Esophagus squamous epithelium (tissue), 5 donors: Measurements from ENCODE around the gene FZD2. TPM values are rescaled to one million over a fixed set of nuclear protein-coding genes. Genes with fewer than 3 reads are reported as not detected.

Experiments used
- DNase-seq: peaks from one replicate; lab custom pipeline; 2025; lab: John Stamatoyannopoulos, UW
- H3K27ac ChIP-seq, 4 donors: fragments of 200-600 bp; sonication (generic); one replicate each; pipeline ENCODE4 v1.5.1; 2016 to 2019; ENCODE audit warnings: mild to moderate bottlenecking in 1 of 4
- H3K27me3 ChIP-seq, 4 donors: fragments of 200-600 bp; sonication (generic); 1 replicate in 3 of 4; 2 replicates in 1 of 4; pipeline versions ENCODE4 v1.5.1 to v1.6.0; 2017 to 2021; ENCODE audit warnings: antibody characterized with exemption in 1 of 4
- H3K36me3 ChIP-seq, 3 donors: fragments of 200-600 bp; sonication (generic); one replicate each; pipeline ENCODE4 v1.5.1; 2016 to 2019
- H3K4me1 ChIP-seq, 3 donors: fragments of 200-600 bp; sonication (generic); one replicate each; pipeline ENCODE4 v1.5.1; 2017 to 2019
- H3K4me3 ChIP-seq, 4 donors: fragments of 200-600 bp; sonication (generic); 1 replicate in 3 of 4; 2 replicates in 1 of 4; pipeline ENCODE4 v1.5.1; 2016 to 2019; ENCODE audit warnings: mild to moderate bottlenecking in 2 of 4, moderate library complexity in 1 of 4
- H3K9me3 ChIP-seq, 3 donors: fragments of 200-600 bp; sonication (generic); one replicate each; pipeline ENCODE4 v1.5.1; 2016 to 2019
- CTCF ChIP-seq, 6 experiments: fragments of 450-650 bp in 4 of 6; fragments of 200-600 bp in 2 of 6; sonication (generic) in 2 of 6; IDR thresholded peaks; one replicate each; pipeline ENCODE4 v1.5.1; 2016 to 2019; ENCODE audit warnings: antibody characterized with exemption in 6 of 6, mild to moderate bottlenecking in 4 of 6, moderate library complexity in 4 of 6
- POLR2A ChIP-seq, 4 donors: fragments of 450-650 bp; IDR thresholded peaks; one replicate each; pipeline ENCODE4 v1.6.1; 2017; ENCODE audit warnings: antibody characterized with exemption in 4 of 4, mild to moderate bottlenecking in 4 of 4, moderate library complexity in 3 of 4
- WGBS, 2 donors: methylation state at CpG; one replicate each; pipeline ENCODE4 v1.1.5; 2018; 5-methylcytosine and 5-hydroxymethylcytosine counted together
- intact Hi-C: fragments of 100-400 bp; cut with DNase I; formaldehyde crosslinking; loops from one replicate; pipeline ENCODE4 v1.15.0; 2022
- total RNA-seq, 4 donors: library from RNA; depleted of rRNA; stranded (reverse); fragments of >200 nt; gene quantifications; one replicate each; pipeline ENCODE4 v1.1.0, GENCODE V29; 2016
- donor health status: DM: yes; HTN: yes; CAD: no.

FZD2 gene
- total RNA-seq, 4 donors from 2014 or later, result 0.26 to 1.5 (median 1.3) TPM; not detected in 1

- no peak overlapping the region for H3K4me3 ChIP-seq
- no peak for TF ChIP-seq POLR2A (IDR thresholded peaks at IDR 0.05)
- TF ChIP-seq CTCF (IDR thresholded peaks at IDR 0.05), result no peak
- H3K9me3 ChIP-seq, result no peaks in the 10 kb centered on the region
- H3K27me3 ChIP-seq, result peaks cover 0 to 66% (median 0%) of the 10 kb centered on the region in 4 donors
- 64 to 80% methylated on average over 1 to 2 of the region's 4 CpGs for WGBS, 2 donors
- H3K4me1 ChIP-seq, result no peaks in the 10 kb centered on the region
- peak overlapping the region in 2 of 4 donors; percentile 23 to 49 for H3K27ac ChIP-seq
- intact Hi-C loops, result no loop called here
- no peak for DNase-seq
- H3K36me3 ChIP-seq, result no peaks in the 10 kb centered on the region
Measured at GRCh38 chr17:44547625-44548267, 9.5 kb upstream of the FZD2 start.

DNA sequence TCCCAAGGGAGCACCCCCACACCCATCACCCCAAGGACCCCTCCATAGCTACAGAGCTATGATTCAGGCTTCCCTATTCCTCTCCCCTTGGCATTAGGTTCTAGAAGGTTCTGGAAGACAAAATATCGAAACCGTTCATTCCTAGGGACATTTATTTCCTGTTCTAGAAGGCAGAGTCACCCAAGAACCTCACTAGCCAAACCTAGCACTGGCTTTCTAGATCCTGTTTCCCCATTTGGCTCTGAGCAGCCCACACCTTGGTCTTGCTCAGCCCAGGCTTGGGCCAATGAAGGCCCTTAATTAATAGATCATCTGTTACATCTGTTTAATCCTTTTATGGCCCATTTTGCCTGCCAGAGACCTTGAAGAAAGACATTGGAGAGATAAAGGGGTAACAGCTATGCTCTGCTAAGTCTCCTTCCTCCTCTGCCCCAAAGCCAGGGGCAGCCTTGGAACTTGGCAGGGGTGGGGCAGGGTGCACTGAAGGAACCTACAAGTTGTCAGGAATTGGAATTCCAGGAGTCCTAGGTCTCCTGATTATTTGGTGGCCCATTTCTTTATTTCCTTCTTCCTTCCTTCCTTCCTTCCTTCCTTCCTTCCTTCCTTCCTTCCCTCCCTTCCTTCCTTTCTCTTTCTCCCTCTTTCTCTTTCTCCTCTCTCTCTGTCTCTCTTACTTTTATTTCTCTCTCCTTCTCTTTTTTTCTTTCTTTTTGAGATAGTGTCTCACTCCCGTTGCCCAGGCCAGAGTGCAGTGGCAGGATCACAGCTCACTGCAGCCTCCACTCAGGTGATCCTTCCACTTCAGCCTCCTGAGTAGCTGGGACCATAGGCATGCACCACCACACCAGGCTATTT is 8.7 kb upstream of the FZD2 start:
- 65 to 91% methylated on average over 3 of the region's 3 CpGs for WGBS, 2 donors
- DNase-seq, result no peak

GRCh38 chr17:44549686-44550085 is 7.6 kb upstream of the FZD2 start:
- peaks cover 0 to 58% (median 0%) of the 10 kb centered on the region in 4 donors for H3K27me3 ChIP-seq
- WGBS, 2 donors, result 57 to 66% methylated on average over 5 to 6 of the region's 6 CpGs
- no peaks in the 10 kb centered on the region for H3K36me3 ChIP-seq
- H3K4me1 ChIP-seq, result no peaks in the 10 kb centered on the region
- no peak for DNase-seq
- no peak overlapping the region for H3K4me3 ChIP-seq
- no peaks in the 10 kb centered on the region for H3K9me3 ChIP-seq
- intact Hi-C loops, result no loop called here
- no peak overlapping the region for H3K27ac ChIP-seq
- TF ChIP-seq CTCF (IDR thresholded peaks at IDR 0.05) (no peak), POLR2A (IDR thresholded peaks at IDR 0.05) (no peak)

More for the DNA sequence above, 8.7 kb upstream of the FZD2 start:
- intact Hi-C loops, result no loop called here
- Histone ChIP-seq H3K27ac (peak overlapping the region in 2 of 4 donors; percentile 23 to 49), H3K27me3 (peaks cover 0 to 58% (median 0%) of the 10 kb centered on the region in 4 donors), H3K9me3 (no peaks in the 10 kb centered on the region), H3K4me3 (no peak overlapping the region), H3K4me1 (no peaks in the 10 kb centered on the region), H3K36me3 (no peaks in the 10 kb centered on the region)
- TF ChIP-seq POLR2A (IDR thresholded peaks at IDR 0.05) (no peak), CTCF (IDR thresholded peaks at IDR 0.05) (no peak)

GRCh38 chr17:44552361-44552760 is 4.9 kb upstream of the FZD2 start:
- Histone ChIP-seq H3K4me3 (no peak overlapping the region), H3K9me3 (no peaks in the 10 kb centered on the region), H3K4me1 (peaks cover under 1 to 16% (median 4%) of the 10 kb centered on the region in 3 donors), H3K36me3 (no peaks in the 10 kb centered on the region), H3K27ac (no peak overlapping the region), H3K27me3 (peaks cover 0 to 57% (median 0%) of the 10 kb centered on the region in 4 donors)
- WGBS, 2 donors, result 60 to 65% methylated on average over 9 of the region's 9 CpGs
- no peak for DNase-seq
- intact Hi-C loops, result no loop called here
- TF ChIP-seq POLR2A (IDR thresholded peaks at IDR 0.05) (no peak), CTCF (IDR thresholded peaks at IDR 0.05) (no peak)

- H3K4me1 ChIP-seq, result peaks cover 6 to 41% (median 11%) of the 10 kb centered on the region in 3 donors
- no peaks in the 10 kb centered on the region for H3K9me3 ChIP-seq
- 58 to 60% methylated on average over 5 of the region's 5 CpGs for WGBS, 2 donors
- no peak overlapping the region for H3K4me3 ChIP-seq
- TF ChIP-seq POLR2A (IDR thresholded peaks at IDR 0.05), result no peak
- no peak for TF ChIP-seq CTCF (IDR thresholded peaks at IDR 0.05)
- no peaks in the 10 kb centered on the region for H3K36me3 ChIP-seq
- no peak for DNase-seq
- intact Hi-C loops, result no loop called here
- H3K27me3 ChIP-seq, result peaks cover 0 to 61% (median 0%) of the 10 kb centered on the region in 4 donors
- no peak overlapping the region for H3K27ac ChIP-seq
Measured at GRCh38 chr17:44555099-44555498, 2.2 kb upstream of the FZD2 start.
